NCI-H2196 (cell line): ENCODE results near the gene EEFSEC.

Experiments
- DNase-seq: peaks from one replicate; lab custom pipeline; 2025; ENCODE audit not compliant: unreplicated experiment; lab: John Stamatoyannopoulos, UW

Gene EEFSEC

DNA sequence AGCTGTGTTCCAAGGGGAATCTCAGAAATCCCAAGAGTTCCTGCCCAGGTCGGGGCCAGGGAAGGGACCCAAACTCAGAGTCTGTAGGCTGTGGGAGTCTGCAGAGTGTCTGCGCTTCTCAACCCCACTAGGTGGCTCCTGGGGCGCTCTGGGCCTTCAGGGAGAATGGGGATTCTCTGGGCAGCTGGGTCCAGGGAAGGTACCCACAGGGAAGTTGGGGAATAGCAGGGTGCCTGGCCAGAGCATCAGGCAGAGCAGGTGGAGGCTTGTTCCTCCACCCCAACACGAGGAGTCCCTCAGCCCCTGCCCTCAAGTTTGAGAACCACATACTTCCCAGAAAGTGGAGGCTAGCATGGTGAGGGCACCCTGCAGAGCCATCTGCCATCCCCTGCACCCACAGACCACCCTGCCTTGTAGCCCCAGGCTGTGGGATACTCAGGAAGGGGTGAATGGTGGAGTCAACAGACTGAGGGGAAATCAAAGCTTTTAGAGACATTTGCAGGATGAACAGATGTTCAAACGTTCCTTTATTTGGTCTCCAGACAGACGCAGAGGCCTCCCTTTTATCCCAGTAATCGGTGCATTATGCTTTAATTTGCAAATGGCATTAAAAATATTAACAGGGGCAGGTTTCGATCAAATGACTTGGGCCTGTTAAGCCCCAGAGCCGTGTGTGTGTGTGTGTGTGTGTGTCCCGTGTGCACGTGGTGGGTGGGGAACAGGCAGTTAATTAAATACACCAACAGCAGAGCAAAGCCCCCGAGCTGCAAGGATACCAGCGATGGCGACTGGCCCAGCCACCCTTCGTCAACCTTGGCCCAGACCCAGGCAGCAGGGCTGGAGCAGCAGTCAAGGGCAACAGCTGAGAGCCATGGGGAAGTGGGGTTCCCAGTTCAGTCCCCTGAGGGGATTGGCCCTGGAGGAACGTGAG is 255.7 kb downstream of the EEFSEC start:
- no peak for DNase-seq

DNA sequence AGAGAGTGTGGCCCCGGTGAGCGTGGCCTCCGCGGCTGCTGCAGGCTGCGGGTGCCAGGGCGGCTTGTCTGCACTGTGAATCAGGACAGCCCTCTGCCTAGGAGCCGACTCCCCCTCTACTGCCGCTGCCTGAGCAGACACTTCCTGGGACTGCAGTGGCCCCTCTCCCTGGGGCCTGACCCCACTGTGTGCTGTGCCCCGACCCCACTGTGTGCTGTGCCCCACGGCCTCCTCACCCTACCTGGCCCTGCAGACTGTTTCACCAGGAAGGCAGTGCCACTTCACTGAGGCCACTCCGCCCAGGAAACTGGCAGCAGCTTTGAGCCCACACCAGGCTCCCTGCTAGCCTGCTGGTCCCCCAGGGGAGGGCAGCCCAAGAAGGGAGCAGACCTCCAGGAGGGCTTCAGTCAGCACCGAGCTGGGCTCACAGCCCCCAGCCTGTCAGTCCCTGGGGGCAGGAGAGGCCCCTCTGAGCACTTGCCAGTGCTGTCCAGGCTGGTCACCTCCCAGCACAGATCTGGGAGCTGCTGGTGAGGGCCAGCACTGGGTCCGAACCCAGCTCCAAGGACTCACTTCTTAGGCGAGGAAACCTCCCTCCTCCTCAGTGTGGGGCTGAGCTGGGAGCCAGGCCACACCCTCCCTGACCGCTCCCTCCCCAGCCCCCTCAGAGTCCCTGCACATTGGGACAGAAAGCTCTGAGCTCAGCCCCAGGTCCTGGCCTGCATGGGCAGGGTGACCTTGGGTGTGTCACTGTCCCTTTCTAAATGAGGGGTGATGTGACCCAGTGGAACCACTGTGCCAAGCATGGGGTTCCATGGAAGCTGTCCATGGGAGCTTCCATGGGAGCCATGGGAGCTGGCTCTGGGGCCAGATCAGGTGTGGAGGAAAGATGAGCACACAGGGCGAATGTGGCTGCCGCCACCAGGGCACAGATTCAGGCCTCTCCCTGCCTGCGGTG is 256.6 kb downstream of the EEFSEC start:
- no peak for DNase-seq

- no peak for DNase-seq
Measured at GRCh38 chr3:128410669-128411573, 257.6 kb downstream of the EEFSEC start.

DNA sequence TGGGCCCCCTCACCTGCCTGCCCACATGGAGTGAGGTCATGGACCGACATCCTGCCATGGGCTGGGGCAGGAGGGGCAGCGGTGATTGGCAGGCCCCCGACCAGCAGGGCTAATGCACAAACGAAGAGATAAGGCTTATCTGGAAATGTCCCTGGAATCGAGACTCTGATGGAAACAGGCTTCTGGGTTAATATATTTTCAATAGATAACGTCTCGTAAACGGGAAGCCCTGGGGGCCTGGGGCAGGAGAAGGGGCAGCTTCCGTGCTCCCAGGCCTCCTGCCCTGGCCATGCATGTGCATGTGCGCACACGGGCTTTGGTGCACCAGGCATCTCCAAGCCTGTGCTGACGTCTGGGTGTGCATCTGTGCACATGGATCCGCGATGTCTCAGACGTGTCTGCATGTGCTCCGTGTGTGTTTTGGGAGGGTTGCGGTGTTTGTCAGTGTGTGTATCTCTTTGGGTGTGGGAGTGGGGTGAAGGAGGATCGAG is 258.3 kb downstream of the EEFSEC start:
- DNase-seq = no peak

GRCh38 chr3:128412180-128413002 is 259.1 kb downstream of the EEFSEC start:
- DNase-seq = no peak

GRCh38 chr3:128413003-128413370 is 259.7 kb downstream of the EEFSEC start:
- DNase-seq = no peak

GRCh38 chr3:128413413-128414205 is 260.3 kb downstream of the EEFSEC start:
- no peak for DNase-seq

DNA sequence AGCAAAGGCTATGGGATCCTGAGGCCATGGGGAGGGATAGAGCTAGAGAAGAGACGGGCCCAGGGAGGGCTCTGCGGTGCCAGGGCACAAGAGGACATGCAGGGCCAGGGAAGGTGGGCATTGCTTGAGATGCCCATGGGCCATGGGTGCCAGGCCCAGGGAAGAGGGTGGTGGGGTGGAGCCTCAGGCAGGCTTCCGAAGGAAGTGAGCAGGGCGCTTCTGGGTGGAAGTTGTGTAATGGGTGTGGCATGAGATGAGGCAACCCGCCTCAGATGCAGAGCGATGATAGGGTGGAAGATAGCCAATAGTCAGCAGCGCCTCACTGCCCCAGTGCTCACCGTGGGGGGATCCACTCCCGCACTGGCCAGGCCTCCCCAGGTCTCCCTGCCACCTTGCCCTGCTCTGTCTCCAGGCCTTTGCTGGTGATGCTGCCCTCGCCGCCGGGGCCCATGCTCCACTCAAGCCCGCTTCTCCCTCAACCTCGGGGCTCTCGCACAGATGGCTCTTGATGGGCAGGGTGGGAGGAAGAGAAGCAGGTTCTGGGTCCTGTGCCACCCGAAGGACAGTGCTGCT is 262.0 kb downstream of the EEFSEC start:
- no peak for DNase-seq

DNA sequence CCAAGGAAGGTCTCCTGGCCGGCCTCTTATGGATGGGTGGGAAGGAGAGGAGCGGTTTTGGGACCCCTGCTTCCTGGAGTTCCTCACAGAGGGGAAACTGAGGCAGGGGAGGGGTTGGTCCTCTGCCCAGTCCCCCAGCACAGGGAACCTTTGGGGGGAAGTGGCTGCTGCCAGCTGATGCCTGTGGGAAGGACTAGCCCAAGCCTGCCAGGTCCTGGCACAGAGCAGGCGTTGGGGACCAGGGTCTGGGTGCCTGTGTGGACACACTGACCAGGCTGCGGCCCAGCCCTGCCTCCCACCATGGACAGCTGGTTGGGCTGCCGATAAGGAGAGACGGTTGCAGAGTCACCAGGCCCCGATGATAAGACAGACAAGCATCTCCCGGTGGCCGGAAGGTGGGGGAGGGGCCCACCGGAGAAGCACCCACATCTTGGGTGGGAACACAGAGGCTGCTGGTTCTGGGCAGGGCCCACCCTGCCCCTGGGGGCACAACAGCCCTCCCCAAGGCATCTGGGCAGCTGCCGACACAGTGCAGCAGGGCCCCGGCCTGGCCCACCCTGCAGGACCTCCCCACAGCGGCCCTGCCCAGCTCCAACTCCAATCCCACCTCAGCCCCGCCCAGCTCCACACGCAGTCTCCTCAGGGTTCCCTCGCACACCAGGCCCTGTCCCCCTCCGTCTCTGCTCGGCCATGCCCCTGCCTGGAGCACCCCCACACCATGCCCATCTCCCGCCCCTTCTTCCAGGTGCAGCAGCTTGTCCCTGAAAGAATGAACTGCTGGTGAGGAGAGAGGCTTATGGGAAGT is 262.7 kb downstream of the EEFSEC start:
- no peak for DNase-seq

DNA sequence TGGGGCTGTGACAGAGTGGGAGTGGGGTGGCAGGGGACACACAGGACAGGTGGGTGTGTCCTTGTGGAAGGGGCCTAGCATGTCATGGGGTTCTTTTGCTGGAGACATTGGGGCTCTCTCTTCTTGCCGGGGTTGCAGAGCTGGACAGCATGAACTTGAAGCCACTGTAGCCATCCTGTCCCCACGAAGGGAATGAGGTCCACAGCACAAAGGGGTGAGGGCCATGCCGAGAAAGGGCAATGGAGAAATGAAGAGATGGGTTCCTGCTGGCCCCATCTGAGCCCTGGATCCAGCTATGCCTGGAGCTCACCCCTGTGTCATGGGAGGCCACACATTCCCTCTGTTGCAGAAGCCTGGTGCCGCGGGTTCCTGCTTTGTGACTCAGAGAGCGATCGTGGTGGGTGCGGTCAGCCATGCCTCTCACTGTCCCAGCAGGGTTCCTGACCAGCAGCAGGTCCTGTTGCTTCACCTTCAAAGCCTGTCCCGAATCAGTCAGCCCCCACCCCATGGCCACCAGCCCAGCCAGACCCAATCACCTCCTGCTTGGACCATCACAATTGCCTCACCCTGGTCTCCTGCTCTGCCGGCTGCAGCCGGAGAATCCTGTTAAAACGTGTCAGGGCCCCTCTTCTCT is 263.4 kb downstream of the EEFSEC start:
- DNase-seq = no peak

GRCh38 chr3:128418900-128419299 is 265.6 kb downstream of the EEFSEC start:
- no peak for DNase-seq

DNA sequence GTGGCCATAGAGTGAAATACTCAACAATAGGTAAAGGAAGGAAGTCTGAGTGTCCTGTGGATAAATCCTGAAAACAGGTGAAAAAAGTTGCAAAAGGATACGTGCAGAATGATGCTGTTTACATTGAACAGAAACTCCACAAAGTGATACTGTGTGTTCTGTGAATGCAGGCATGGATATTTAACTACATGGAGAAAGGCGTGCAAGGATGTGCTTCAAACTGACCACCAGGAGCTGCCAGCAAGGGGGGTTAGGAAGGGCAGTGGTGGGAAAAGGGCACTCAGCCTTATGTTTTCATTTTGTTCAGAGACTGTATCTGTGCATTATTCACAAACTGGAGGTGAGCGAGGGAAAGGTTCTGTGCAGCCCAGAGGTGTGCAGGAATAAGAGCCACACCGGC is 266.0 kb downstream of the EEFSEC start:
- DNase-seq = no peak

- DNase-seq = no peak
Measured at GRCh38 chr3:128420289-128420688, 267.0 kb downstream of the EEFSEC start.

DNA sequence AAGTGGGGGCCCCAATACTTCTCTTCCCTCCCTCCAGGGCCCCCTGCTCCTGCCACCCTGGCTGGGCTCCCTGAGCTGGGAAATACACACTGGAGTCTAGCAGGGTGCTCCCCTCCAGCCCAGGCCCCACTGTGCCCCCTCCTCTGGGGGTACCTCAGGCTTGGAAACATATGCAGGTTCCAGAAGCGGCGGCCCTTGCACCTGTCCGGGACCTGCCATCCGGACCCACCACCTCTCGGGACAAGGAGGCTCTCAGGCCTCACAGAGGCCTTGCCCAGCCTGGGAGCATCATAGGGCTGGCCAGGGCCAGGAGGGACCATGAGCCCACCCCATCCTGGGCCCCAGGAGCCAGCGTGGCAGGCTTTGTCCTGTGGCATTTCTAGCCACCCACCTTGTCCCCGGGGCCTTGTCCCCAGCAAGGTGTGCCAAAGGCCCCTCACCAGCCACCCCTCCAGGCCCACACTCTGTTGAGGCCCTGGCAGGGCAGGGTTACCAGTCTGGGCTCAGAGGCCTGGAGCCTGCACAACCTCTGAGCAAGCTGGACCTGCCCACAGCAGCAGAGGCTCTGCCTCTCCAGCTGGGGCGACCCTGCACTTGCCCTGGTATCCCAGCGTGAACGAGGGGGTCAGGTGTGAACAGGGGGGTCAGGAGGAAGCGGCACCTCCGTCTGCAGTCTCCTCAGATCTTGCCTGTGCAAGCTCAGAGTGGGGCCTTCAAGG is 267.6 kb downstream of the EEFSEC start:
- no peak for DNase-seq

GRCh38 chr3:128421439-128421836 is 268.2 kb downstream of the EEFSEC start:
- DNase-seq = no peak

- DNase-seq = no peak
Measured at GRCh38 chr3:128421966-128422365, 268.7 kb downstream of the EEFSEC start.
